ENCODE data around the gene TDRD7. TPM values are rescaled to one million over a fixed set of nuclear protein-coding genes. Genes with fewer than 3 reads are reported as not detected.

The TDRD7 gene
- total RNA-seq, 1 donor from 2014 or later = 14.7 TPM

GRCh38 chr9:97517331-97518089 is 105.6 kb downstream of the TDRD7 start:
- H3K27ac Mint-ChIP-seq = no peak overlapping the region
- no peaks in the 10 kb centered on the region for H3K36me3 Mint-ChIP-seq (ENCODE audit: low read depth)
- ATAC-seq (ENCODE audit: low read depth) (no peak), DNase-seq (no peak)
- peaks cover 2% of the 10 kb centered on the region for H3K4me1 Mint-ChIP-seq
- CTCF ChIA-PET = no interaction called here
- intact Hi-C loops (cut with micrococcal nuclease) = no loop called here
- TF ChIP-seq CTCF (IDR thresholded peaks at IDR 0.05) = no peak
- no peaks in the 10 kb centered on the region for H3K9me3 Mint-ChIP-seq
- POLR2A ChIA-PET = no interaction called here
- no peak overlapping the region for H3K4me3 Mint-ChIP-seq
- peaks cover 29% of the 10 kb centered on the region for H3K27me3 Mint-ChIP-seq

- no peak for DNase-seq
- Mint-ChIP-seq H3K4me1 (no peaks in the 10 kb centered on the region), H3K36me3 (ENCODE audit: low read depth) (no peaks in the 10 kb centered on the region), H3K9me3 (no peaks in the 10 kb centered on the region), H3K4me3 (no peak overlapping the region), H3K27me3 (peaks cover 29% of the 10 kb centered on the region), H3K27ac (no peak overlapping the region)
- intact Hi-C loops (cut with micrococcal nuclease) = no loop called here
- CTCF ChIA-PET = no interaction called here
- POLR2A ChIA-PET = no interaction called here
- no peak for ATAC-seq (ENCODE audit: low read depth)
- no peak for TF ChIP-seq CTCF (IDR thresholded peaks at IDR 0.05)
Measured at GRCh38 chr9:97518166-97518908, 106.4 kb downstream of the TDRD7 start.

GRCh38 chr9:97518909-97519307 is 107.0 kb downstream of the TDRD7 start:
- ChIA-PET CTCF (no interaction called here), POLR2A (no interaction called here)
- TF ChIP-seq CTCF (IDR thresholded peaks at IDR 0.05) = no peak
- Mint-ChIP-seq H3K9me3 (no peaks in the 10 kb centered on the region), H3K4me1 (no peaks in the 10 kb centered on the region), H3K4me3 (no peak overlapping the region), H3K27me3 (peaks cover 29% of the 10 kb centered on the region), H3K36me3 (ENCODE audit: low read depth) (no peaks in the 10 kb centered on the region), H3K27ac (no peak overlapping the region)
- ATAC-seq (ENCODE audit: low read depth) (no peak), DNase-seq (no peak)
- intact Hi-C loops (cut with micrococcal nuclease) = no loop called here

GRCh38 chr9:97519441-97519970 is 107.6 kb downstream of the TDRD7 start:
- POLR2A ChIA-PET = no interaction called here
- Mint-ChIP-seq H3K9me3 (no peaks in the 10 kb centered on the region), H3K27ac (no peak overlapping the region)

More at GRCh38 chr9:97519441-97519970, 107.6 kb downstream of the TDRD7 start:
- Mint-ChIP-seq H3K27me3 (peaks cover 29% of the 10 kb centered on the region), H3K4me3 (no peak overlapping the region), H3K36me3 (ENCODE audit: low read depth) (no peaks in the 10 kb centered on the region), H3K4me1 (no peaks in the 10 kb centered on the region)
- CTCF ChIA-PET = no interaction called here
- ATAC-seq (ENCODE audit: low read depth) (no peak), DNase-seq (no peak)
- TF ChIP-seq CTCF (IDR thresholded peaks at IDR 0.05) = no peak
- intact Hi-C loops (cut with micrococcal nuclease) = no loop called here
